Stomach smooth muscle (tissue), 2 donors: ENCODE results near the gene PPP6R3.
"Not testable (repeated sequence)": the region's sequence is repeated elsewhere in the genome, so short reads cannot be mapped to it uniquely, and the experiment has no call there.

Experiments used
- H3K27ac ChIP-seq: one replicate; pipeline ENCODE4 v1.7.0; 2013; ENCODE audit warnings: mild to moderate bottlenecking, low read length, inconsistent platforms
- H3K27me3 ChIP-seq, 2 donors: one replicate each; pipeline ENCODE4 v1.7.0; 2013; ENCODE audit warnings: low read length in 2 of 2; ENCODE audit not compliant: insufficient read depth in 2 of 2, control insufficient read depth in 1 of 2
- H3K36me3 ChIP-seq, 2 donors: one replicate each; pipeline ENCODE4 v1.7.0; 2013; ENCODE audit warnings: low read length in 2 of 2; ENCODE audit not compliant: control insufficient read depth in 2 of 2, insufficient read depth in 2 of 2
- H3K4me1 ChIP-seq: one replicate; pipeline ENCODE4 v1.7.0; 2013; ENCODE audit warnings: low read length; ENCODE audit not compliant: control insufficient read depth, insufficient read depth
- H3K4me3 ChIP-seq, 2 donors: one replicate each; pipeline ENCODE4 v1.7.0; 2013; ENCODE audit warnings: low read length in 2 of 2
- H3K9ac ChIP-seq, 2 donors: one replicate each; pipeline ENCODE4 v1.7.0; 2013; ENCODE audit warnings: low read length in 2 of 2, mild to moderate bottlenecking in 1 of 2
- H3K9me3 ChIP-seq, 2 donors: one replicate each; pipeline ENCODE4 v1.7.0; 2013; ENCODE audit warnings: low read length in 2 of 2; ENCODE audit not compliant: control insufficient read depth in 2 of 2
- donor health status: healthy.
- donor health status: Pancreatic carcinoma.

The PPP6R3 gene

GRCh38 chr11:68525930-68526329 lies 65.4 kb downstream of the PPP6R3 start:
- Histone ChIP-seq H3K4me3 (no peak overlapping the region), H3K27me3 (no peaks in the 10 kb centered on the region), H3K36me3 (peaks cover 14 to 23% of the 10 kb centered on the region in 2 donors), H3K9ac (no peak overlapping the region), H3K27ac (no peak overlapping the region), H3K9me3 (no peaks in the 10 kb centered on the region), H3K4me1 (peaks cover 3% of the 10 kb centered on the region)

GRCh38 chr11:68527585-68527984 lies 67.0 kb downstream of the PPP6R3 start:
- peaks cover 6% of the 10 kb centered on the region for H3K4me1 ChIP-seq
- no peak overlapping the region for H3K4me3 ChIP-seq
- H3K36me3 ChIP-seq = peaks cover 14 to 19% of the 10 kb centered on the region in 2 donors

DNA sequence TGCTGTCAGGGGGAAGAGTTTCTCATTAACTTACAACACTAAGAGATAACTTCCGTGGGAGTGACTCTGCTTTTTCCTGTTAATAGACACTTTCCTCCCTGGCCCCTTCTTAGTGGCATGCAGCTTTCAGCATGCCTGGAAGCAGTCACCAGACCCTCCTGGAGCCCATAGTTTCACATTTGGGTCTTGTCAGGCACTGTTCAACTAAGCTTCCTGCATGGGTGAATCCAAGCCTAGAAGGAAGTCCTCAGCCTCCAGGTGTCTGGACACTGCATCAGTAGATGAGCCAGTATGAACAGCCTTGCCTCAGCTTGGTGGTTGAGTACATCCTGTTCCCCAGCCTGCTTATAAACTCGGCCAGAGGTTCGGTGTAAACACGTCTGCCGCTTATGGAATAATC lies 68.1 kb downstream of the PPP6R3 start:
- H3K27ac ChIP-seq = no peak overlapping the region
- no peak overlapping the region for H3K4me3 ChIP-seq
- H3K36me3 ChIP-seq = peaks cover 8 to 18% of the 10 kb centered on the region in 2 donors
- H3K27me3 ChIP-seq = no peaks in the 10 kb centered on the region
- peaks cover 6% of the 10 kb centered on the region for H3K4me1 ChIP-seq
- no peaks in the 10 kb centered on the region for H3K9me3 ChIP-seq
- no peak overlapping the region for H3K9ac ChIP-seq

More at GRCh38 chr11:68527585-68527984, 67.0 kb downstream of the PPP6R3 start:
- no peaks in the 10 kb centered on the region for H3K9me3 ChIP-seq
- no peak overlapping the region for H3K9ac ChIP-seq
- no peak overlapping the region for H3K27ac ChIP-seq
- H3K27me3 ChIP-seq = no peaks in the 10 kb centered on the region

DNA sequence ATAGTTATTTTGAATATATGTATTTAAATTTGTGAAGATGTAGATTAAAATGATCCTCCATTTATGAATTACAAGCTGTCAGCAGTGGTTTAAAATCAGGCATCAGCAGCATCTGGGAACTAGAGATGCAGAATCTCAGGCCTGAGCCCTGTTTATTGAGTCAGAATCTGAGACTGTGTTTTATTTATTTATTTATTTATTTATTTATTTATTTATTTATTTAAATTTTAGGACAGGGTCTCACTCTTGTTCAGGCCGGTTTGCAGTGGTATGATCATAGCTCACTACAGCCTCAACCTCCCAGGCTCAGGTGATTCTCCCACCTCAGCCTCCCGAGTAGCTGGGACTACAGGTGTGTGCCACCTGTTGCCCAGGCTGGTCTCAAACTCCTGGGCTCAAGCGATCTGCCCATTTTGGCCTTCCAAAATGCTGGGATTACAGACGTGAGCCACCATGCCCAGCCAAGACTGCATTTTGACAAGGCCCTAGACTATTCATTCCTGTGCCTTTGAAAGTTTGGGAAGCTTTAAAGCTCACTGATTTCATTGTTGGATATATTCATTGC lies 70.7 kb downstream of the PPP6R3 start:
- Histone ChIP-seq H3K9me3 (no peaks in the 10 kb centered on the region), H3K4me1 (peaks cover 7% of the 10 kb centered on the region), H3K27me3 (no peaks in the 10 kb centered on the region), H3K9ac (no peak overlapping the region), H3K36me3 (peaks cover 7 to 19% of the 10 kb centered on the region in 2 donors), H3K27ac (no peak overlapping the region), H3K4me3 (no peak overlapping the region)

DNA sequence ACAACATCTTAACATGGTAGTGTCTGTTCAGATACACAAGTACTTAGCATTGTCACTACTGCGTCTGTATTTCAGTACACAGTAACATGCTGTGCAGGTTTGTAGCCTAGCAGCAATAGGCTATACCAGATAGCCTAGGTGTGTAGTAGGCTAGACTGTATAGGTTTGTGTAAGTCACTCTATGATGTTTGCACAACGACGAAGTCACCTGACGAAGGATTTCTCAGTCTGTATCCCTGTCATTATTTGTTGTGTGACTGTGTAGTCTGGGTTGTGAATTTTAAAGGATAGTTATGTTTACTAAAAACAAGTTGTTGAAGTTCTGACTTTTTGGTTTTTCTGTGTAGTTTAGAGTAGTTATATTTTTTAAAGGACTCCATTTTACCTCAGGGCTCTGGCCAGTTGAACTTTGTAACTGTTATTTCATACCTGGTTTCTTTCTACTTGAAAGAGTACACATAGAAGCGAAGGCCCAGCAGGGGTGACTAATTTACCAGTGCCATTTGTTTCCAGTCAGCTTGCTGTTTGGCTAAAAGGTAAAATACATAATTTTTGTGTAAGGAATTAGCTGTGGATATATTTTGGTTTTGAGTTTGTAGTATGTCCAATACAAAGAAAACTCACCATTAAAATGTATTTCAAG lies 72.3 kb downstream of the PPP6R3 start:
- H3K4me1 ChIP-seq = peaks cover 11% of the 10 kb centered on the region
- H3K36me3 ChIP-seq = peaks cover 0 to 10% of the 10 kb centered on the region in 2 donors
- no peaks in the 10 kb centered on the region for H3K9me3 ChIP-seq
- no peak overlapping the region for H3K9ac ChIP-seq
- H3K27me3 ChIP-seq = no peaks in the 10 kb centered on the region
- H3K4me3 ChIP-seq = no peak overlapping the region
- H3K27ac ChIP-seq = no peak overlapping the region

DNA sequence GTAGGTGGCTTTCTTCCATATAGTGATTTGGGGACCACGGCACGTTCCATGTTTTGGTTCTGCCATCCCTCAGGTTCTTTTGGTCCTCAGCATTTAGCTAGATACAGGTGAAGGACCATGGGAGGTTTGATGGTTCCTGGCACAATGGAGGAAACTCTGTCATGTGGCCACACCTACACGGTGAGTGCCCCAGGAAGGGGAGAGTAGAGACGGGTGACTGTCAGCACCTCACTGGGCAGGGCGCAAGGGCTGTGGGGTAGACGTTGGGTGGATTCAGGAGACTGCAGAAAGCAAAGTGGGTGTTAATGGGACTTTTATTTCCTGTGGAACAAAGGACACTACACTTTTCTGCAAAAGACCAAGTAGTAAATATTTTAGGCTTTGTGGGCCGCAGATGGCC lies 73.4 kb downstream of the PPP6R3 start:
- peaks cover 11% of the 10 kb centered on the region for H3K4me1 ChIP-seq
- H3K4me3 ChIP-seq = no peak overlapping the region
- H3K36me3 ChIP-seq = peaks cover under 1 to 10% of the 10 kb centered on the region in 2 donors

GRCh38 chr11:68535098-68535497 lies 74.5 kb downstream of the PPP6R3 start:
- Histone ChIP-seq H3K9ac (no peak overlapping the region), H3K27me3 (no peaks in the 10 kb centered on the region), H3K4me3 (no peak overlapping the region), H3K27ac (no peak overlapping the region), H3K4me1 (peaks cover 11% of the 10 kb centered on the region), H3K36me3 (peaks cover 11 to 18% of the 10 kb centered on the region in 2 donors), H3K9me3 (no peaks in the 10 kb centered on the region)

More for the DNA sequence above, 73.4 kb downstream of the PPP6R3 start:
- no peaks in the 10 kb centered on the region for H3K9me3 ChIP-seq
- no peak overlapping the region for H3K27ac ChIP-seq
- no peaks in the 10 kb centered on the region for H3K27me3 ChIP-seq
- H3K9ac ChIP-seq = no peak overlapping the region

DNA sequence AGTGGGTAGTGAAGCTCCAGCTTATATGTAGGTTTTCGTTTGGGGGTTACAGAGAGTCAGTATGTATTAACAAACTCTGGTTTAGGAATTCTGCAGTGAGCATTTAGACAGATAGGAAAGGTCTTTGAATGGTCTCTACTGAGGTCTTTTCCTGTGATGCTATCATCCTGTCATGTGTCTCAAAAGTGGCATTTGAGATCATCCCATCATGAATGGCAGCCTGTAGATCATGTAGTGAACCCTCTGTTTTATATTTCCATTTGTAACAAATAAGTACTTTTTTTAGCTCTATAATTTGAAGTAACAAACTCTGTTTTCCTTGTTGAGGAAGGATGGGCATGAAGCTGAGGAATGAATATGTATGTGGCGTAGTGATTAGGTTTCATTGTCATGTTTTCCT lies 76.2 kb downstream of the PPP6R3 start:
- H3K27me3 ChIP-seq = no peaks in the 10 kb centered on the region
- no peaks in the 10 kb centered on the region for H3K9me3 ChIP-seq
- H3K36me3 ChIP-seq = peaks cover 11 to 14% of the 10 kb centered on the region in 2 donors
- H3K27ac ChIP-seq = no peak overlapping the region
- peaks cover 10% of the 10 kb centered on the region for H3K4me1 ChIP-seq
- H3K4me3 ChIP-seq = no peak overlapping the region
- no peak overlapping the region for H3K9ac ChIP-seq

GRCh38 chr11:68538025-68538424 lies 77.5 kb downstream of the PPP6R3 start:
- H3K27me3 ChIP-seq = no peaks in the 10 kb centered on the region
- peaks cover 11 to 14% of the 10 kb centered on the region in 2 donors for H3K36me3 ChIP-seq
- H3K9me3 ChIP-seq = no peaks in the 10 kb centered on the region
- H3K4me3 ChIP-seq = no peak overlapping the region
- H3K9ac ChIP-seq = no peak overlapping the region
- no peak overlapping the region for H3K27ac ChIP-seq
- H3K4me1 ChIP-seq = peaks cover 21% of the 10 kb centered on the region

DNA sequence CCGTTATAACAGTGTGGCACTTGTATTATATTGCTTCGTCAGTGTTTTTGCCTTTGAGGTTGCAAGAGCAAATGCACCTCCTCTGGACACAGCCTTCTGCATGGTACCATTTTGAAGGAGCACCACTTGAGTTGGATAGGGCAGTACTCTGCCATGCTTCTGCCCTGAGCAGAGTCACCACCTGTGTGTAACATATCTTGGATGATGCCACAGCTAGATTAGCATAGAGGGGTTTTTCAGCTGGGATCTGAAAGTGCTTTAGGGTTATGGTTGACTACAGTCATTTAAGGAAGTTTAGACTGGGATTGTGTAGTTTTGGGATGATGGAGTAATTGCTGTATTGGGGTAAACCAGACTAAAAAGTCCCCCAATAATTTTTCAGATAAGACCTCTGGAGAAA lies 78.8 kb downstream of the PPP6R3 start:
- peaks cover 11 to 13% of the 10 kb centered on the region in 2 donors for H3K36me3 ChIP-seq
- peaks cover 32% of the 10 kb centered on the region for H3K4me1 ChIP-seq
- H3K9me3 ChIP-seq = no peaks in the 10 kb centered on the region
- H3K27me3 ChIP-seq = no peaks in the 10 kb centered on the region
- no peak overlapping the region for H3K27ac ChIP-seq
- no peak overlapping the region for H3K4me3 ChIP-seq
- no peak overlapping the region for H3K9ac ChIP-seq

DNA sequence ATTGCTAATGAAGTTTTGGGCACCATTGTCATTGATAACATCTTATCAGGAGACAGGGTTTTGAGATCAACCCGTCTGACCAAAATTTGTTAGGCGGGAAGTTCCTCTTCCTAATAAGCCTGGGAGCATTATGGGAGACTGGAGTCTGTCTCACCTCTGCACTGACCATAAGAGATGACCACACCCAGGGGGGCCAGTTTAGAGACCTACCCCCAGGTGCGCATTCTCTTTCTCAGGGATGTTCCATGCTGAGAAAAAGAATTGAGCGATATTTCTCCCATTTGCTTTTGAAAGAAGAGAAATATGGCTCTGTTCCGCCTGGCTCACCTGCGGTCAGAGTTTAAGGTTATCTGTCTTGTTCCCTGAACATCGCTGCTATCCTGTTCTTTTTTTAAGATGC lies 80.0 kb downstream of the PPP6R3 start:
- not testable (repeated sequence) for H3K4me3 ChIP-seq, H3K27me3 ChIP-seq, H3K9me3 ChIP-seq, H3K9ac ChIP-seq, H3K27ac ChIP-seq
- Histone ChIP-seq H3K36me3 (peaks cover 11 to 16% of the 10 kb centered on the region in 2 donors), H3K4me1 (peaks cover 32% of the 10 kb centered on the region)
